Mammary epithelial cell (primary cell): ENCODE measurements around the gene METAP1D.

ENCODE experiments used
- CTCF ChIP-seq, 2 donors: IDR thresholded peaks in 1 of 2; conservative IDR thresholded peaks in 1 of 2; 2 replicates each; pipeline ENCODE4 v1.5.1; 2011 to 2012; ENCODE audit warnings: inconsistent platforms in 2 of 2, low read length in 2 of 2, mild to moderate bottlenecking in 2 of 2, control low read depth in 1 of 2, low read depth in 1 of 2; ENCODE audit not compliant: insufficient read depth in 1 of 2; ENCODE audit errors: extremely low read depth in 1 of 2
- EZH2 ChIP-seq: IDR thresholded peaks from 2 replicates; pipeline ENCODE4 v1.6.1; 2012; ENCODE audit warnings: low read length, inconsistent platforms, borderline replicate concordance

GRCh38 chr2:171952276-171952675, 47.5 kb upstream of the METAP1D start:
- TF ChIP-seq CTCF (conservative IDR thresholded peaks at IDR 0.05 in 1 of 2, IDR thresholded peaks at IDR 0.05 in 1 of 2; ENCODE audit: extremely low read depth in 1 of 2, insufficient read depth in 1 of 2, low read depth in 1 of 2, low read length in 2 of 2) (no peak), EZH2 (no peak)
